ENCODE results near the gene ULK1. TPM values are rescaled to one million over a fixed set of nuclear protein-coding genes. Genes with fewer than 3 reads are reported as not detected.
"Not testable (repeated sequence)": the region's sequence is repeated elsewhere in the genome, so short reads cannot be mapped to it uniquely, and the experiment has no call there.

The ULK1 gene
- total RNA-seq, 2 experiments from 2014 or later = 11.4 to 12.5 TPM

DNA sequence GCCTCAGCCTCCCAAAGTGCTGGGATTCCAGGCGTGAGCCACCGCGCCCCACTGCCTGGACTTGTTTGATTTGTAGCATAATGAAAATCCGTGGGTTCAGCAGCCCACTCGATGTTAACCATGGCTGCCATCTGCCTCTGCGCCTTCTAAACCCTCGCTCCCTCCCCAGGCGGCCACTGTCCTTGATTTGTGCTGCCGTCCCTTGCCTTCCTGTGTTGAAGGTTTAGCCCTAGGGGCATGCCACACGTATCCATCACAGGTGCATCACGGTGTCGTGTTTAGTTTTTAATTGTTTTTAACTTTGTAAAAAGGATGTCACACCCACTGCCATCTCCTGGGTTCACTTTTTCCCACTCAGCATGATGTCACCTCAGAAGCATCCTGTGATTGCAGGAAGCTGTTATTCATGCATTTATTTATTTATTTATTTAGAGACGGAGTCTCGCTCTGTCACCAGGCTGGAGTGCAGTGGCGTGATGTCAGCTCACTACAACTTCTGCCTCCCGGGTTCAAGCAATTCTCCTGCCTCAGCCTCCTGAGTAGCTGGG, 24.5 kb upstream of the ULK1 start:
- Mint-ChIP-seq H3K27ac (no peak overlapping the region), H3K4me3 (no peak overlapping the region)

GRCh38 chr12:131871677-131872076, 22.7 kb upstream of the ULK1 start:
- Mint-ChIP-seq H3K4me3 (no peak overlapping the region), H3K27ac (no peak overlapping the region), H3K36me3 (no peaks in the 10 kb centered on the region), H3K9me3 (peaks cover 5% of the 10 kb centered on the region), H3K4me1 (no peaks in the 10 kb centered on the region), H3K27me3 (no peaks in the 10 kb centered on the region)
- DNase-seq = no peak

More for the DNA sequence above, 24.5 kb upstream of the ULK1 start:
- H3K4me1 Mint-ChIP-seq = no peaks in the 10 kb centered on the region
- H3K36me3 Mint-ChIP-seq = no peaks in the 10 kb centered on the region
- H3K27me3 Mint-ChIP-seq = no peaks in the 10 kb centered on the region
- DNase-seq = no peak
- H3K9me3 Mint-ChIP-seq = peaks cover 5% of the 10 kb centered on the region

DNA sequence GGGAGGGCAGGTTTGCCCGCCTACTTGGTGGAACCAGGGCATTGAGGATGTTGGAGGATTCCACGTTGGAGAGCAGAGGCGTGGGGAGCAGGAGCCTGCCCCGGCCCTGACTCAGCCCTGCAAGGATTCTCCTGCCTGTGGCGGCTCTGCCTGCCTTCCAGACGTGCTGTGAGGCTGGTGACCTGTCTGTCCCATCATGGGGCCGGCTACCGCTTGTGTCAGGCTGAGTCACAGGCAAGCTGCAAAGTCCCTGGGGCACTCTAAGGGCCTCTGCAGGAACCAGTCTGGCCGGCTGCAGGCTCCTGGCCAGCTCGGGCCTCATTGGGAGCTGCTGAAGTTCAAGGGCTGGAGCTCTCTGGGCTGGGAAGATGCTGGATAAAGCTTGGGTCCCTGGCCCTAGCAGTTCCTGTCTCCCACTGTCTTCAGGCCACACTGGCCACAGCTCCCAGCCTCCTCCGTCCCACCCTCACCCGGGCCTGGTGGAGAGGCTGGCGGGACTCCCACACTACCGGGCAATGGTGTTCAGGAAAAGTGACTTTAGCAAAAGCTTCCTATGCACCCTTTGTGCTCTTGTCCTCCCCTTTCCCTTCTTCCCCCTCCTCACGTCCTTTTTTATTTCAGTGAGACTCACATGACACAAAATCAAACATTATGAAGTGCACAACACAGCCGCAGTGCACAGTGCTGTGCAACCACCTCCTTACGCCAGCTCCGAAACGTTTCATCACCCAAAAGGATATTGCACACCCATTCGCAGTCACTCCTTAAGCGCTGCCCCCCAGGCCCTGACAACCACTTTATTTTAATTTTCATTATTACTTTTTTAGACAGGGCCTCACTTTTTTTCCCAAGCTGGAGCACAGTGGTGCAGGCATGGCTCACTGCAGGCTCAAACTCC, 22.0 kb upstream of the ULK1 start:
- no peaks in the 10 kb centered on the region for H3K4me1 Mint-ChIP-seq

DNA sequence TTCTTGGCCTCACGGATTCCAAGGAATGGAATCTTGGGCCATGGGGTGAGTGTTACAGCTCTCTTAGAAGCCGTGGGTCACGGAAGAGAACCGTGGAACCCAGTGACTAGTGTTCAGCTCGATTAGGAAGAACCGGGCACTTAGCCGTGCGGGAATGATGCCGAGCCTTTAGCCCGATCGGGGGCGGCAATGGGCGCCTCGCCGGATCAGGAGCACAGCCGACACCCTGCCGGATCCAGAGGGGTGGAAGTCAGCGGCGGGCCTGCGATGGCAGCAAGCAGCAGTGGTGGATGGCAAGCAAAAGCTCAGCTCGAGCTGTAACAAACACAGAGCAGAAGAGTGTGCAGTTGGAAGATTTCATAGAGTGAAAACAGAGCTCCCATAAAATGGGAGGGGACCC, 21.1 kb upstream of the ULK1 start:
- Mint-ChIP-seq H3K9me3 (peaks cover 5% of the 10 kb centered on the region), H3K27me3 (no peaks in the 10 kb centered on the region), H3K27ac (no peak overlapping the region), H3K4me1 (no peaks in the 10 kb centered on the region), H3K4me3 (no peak overlapping the region), H3K36me3 (no peaks in the 10 kb centered on the region)
- no peak for DNase-seq

More for the DNA sequence above, 22.0 kb upstream of the ULK1 start:
- no peaks in the 10 kb centered on the region for H3K36me3 Mint-ChIP-seq
- H3K4me3 Mint-ChIP-seq = no peak overlapping the region
- DNase-seq = no peak
- H3K9me3 Mint-ChIP-seq = peaks cover 5% of the 10 kb centered on the region
- no peaks in the 10 kb centered on the region for H3K27me3 Mint-ChIP-seq
- no peak overlapping the region for H3K27ac Mint-ChIP-seq

- not testable (repeated sequence) for DNase-seq, H3K9me3 Mint-ChIP-seq, H3K27me3 Mint-ChIP-seq, H3K36me3 Mint-ChIP-seq, H3K4me3 Mint-ChIP-seq, H3K27ac Mint-ChIP-seq, H3K4me1 Mint-ChIP-seq
Observed at GRCh38 chr12:131874972-131875371, 19.4 kb upstream of the ULK1 start.

DNA sequence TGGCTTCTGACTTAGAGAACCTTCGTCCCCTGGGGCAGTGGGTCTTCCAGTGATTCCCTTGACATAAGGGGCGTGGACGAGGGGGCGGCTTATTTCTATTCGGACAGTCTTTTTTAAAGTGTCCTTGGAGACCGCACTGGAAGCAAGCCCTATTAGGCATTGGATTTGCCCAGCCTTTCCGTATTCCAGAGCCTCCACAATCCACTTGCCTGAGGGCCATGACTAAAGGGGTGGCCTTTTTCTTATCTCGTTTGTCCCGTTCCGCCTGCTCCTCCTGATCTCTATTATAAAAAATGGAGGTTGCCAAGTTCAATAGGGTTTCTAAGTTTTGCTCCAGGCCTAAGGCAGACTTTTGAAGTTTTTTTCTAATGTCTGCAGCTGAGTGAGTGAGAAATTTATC, 17.2 kb upstream of the ULK1 start:
- not testable (repeated sequence) for H3K36me3 Mint-ChIP-seq, H3K4me3 Mint-ChIP-seq, H3K4me1 Mint-ChIP-seq, H3K27ac Mint-ChIP-seq, DNase-seq, H3K27me3 Mint-ChIP-seq, H3K9me3 Mint-ChIP-seq

DNA sequence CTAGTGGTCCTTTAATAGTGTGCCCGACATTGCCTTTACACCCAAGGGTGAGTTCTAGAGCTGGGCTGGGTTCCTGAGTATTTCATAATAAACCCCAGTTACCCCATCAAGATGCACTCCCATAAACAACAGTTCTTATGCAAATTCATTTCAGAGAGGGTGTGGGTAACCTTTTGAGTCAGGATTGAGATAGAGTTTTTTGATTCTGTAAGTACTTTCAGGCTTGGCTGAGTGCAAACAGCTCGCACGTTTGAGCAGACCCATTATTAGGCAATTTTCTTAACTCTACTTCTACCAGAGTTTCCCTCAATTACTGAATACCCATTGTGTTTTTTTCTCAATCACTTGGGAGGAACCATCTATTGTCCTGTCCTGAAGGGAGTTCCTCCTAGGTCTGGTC, 16.0 kb upstream of the ULK1 start:
- H3K4me3 Mint-ChIP-seq, H3K9me3 Mint-ChIP-seq, H3K36me3 Mint-ChIP-seq, H3K27me3 Mint-ChIP-seq, H3K27ac Mint-ChIP-seq, DNase-seq, H3K4me1 Mint-ChIP-seq: not testable (repeated sequence)

GRCh38 chr12:131882804-131883520, 11.5 kb upstream of the ULK1 start:
- H3K9me3 Mint-ChIP-seq = peaks cover 5% of the 10 kb centered on the region
- H3K4me3 Mint-ChIP-seq = no peak overlapping the region
- H3K27ac Mint-ChIP-seq = no peak overlapping the region
- DNase-seq = no peak
- no peaks in the 10 kb centered on the region for H3K36me3 Mint-ChIP-seq
- no peaks in the 10 kb centered on the region for H3K27me3 Mint-ChIP-seq
- no peaks in the 10 kb centered on the region for H3K4me1 Mint-ChIP-seq

DNA sequence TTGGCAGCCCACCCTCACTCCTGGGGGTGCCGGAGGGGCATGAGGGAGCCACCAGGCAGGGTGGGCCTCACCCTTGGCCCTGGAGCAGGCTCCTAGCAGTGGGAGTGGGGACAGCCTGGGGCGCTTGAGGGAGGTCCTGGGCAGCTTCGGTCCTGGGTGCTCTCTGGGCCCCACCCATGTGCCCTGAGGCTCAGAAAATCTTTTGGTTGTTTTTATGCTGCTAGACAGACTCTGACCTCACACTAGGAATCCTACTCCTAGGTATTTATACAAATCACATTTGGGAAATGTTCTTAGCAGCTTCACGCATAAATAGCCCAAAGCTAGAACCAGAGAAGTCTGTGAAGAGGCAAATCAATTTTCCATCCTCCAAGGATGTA, 10.9 kb upstream of the ULK1 start:
- DNase-seq = no peak
- Mint-ChIP-seq H3K27me3 (no peaks in the 10 kb centered on the region), H3K36me3 (no peaks in the 10 kb centered on the region), H3K4me1 (no peaks in the 10 kb centered on the region), H3K4me3 (no peak overlapping the region), H3K27ac (no peak overlapping the region), H3K9me3 (peaks cover 5% of the 10 kb centered on the region)

DNA sequence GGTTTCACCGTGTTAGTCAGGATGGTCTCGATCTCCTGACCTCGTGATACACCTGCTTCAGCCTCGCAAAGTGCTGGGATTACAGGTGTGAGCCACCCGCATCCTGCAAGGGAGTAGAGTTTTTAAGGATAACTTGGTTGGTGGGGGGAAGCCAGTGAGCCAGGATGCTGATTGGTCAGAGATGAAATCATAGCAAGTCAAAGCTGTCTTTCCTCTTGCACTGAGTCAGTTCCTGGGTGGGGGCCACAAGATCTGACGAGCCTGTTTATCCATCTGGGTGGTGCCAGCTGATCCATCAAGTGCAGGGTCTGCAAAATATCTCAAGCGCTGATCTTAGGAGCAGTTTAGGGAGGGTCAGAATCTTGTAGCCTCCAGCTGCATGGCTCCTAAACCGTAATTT, 9.3 kb upstream of the ULK1 start:
- H3K36me3 Mint-ChIP-seq, H3K27ac Mint-ChIP-seq, H3K9me3 Mint-ChIP-seq, DNase-seq, H3K4me3 Mint-ChIP-seq, H3K27me3 Mint-ChIP-seq, H3K4me1 Mint-ChIP-seq: not testable (repeated sequence)

GRCh38 chr12:131885543-131886057, 8.8 kb upstream of the ULK1 start:
- H3K27ac Mint-ChIP-seq = no peak overlapping the region
- no peaks in the 10 kb centered on the region for H3K4me1 Mint-ChIP-seq
- H3K36me3 Mint-ChIP-seq = no peaks in the 10 kb centered on the region
- H3K4me3 Mint-ChIP-seq = no peak overlapping the region
- DNase-seq = no peak
- H3K9me3 Mint-ChIP-seq = peaks cover 5% of the 10 kb centered on the region
- no peaks in the 10 kb centered on the region for H3K27me3 Mint-ChIP-seq

GRCh38 chr12:131891722-131892121, 2.7 kb upstream of the ULK1 start:
- not testable (repeated sequence) for DNase-seq, H3K4me1 Mint-ChIP-seq, H3K27ac Mint-ChIP-seq, H3K27me3 Mint-ChIP-seq, H3K4me3 Mint-ChIP-seq, H3K9me3 Mint-ChIP-seq, H3K36me3 Mint-ChIP-seq

GRCh38 chr12:131892711-131893604, 1.5 kb upstream of the ULK1 start:
- DNase-seq = no peak
- Mint-ChIP-seq H3K9me3 (no peaks in the 10 kb centered on the region), H3K4me1 (peaks cover 8% of the 10 kb centered on the region), H3K4me3 (no peak overlapping the region), H3K27me3 (no peaks in the 10 kb centered on the region), H3K27ac (no peak overlapping the region), H3K36me3 (no peaks in the 10 kb centered on the region)

DNA sequence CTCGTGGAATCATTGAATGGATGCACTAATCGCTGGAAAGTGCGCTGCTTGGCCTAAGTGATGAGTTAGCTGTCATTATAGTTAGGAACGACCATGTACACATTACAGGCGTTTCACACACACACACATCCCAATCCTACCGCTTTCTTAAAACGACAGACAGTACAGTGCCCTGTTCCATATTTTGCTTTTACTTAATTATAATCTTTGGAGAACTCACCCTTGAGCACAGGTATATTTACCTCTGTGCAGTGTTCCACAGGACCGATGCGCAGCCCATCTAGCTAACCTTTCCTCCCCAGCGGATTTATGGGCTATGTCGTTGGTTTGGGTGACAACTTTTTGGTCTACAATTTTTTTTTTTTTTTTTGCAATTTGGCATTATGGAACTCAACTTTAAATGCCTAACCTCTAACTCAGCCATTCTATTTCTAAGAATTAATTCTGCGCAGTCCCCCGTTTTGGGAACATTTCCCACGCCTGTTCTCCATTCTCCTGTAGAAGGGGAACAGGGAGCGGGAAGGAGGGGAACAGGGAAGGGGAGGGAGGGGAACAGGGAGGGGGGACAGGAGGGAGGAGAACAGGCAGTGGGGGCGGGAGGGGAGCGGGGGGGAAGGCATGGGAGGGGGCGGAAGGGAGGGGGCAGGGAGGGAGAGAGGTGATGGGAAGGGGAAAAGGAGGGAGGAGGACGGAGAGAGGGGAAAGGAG, 663 bp upstream of the ULK1 start:
- Mint-ChIP-seq H3K9me3 (no peaks in the 10 kb centered on the region), H3K36me3 (no peaks in the 10 kb centered on the region), H3K27ac (no peak overlapping the region), H3K4me1 (peaks cover 12% of the 10 kb centered on the region), H3K27me3 (no peaks in the 10 kb centered on the region), H3K4me3 (no peak overlapping the region)
- DNase-seq = no peak

Data from activated naive CD8-positive, alpha-beta T cell treated with anti-CD3 and anti-CD28 coated beads for 36 hours (primary cell).